Kasumi-1 (cell line): ENCODE results near the gene TRAK1.
A peak's percentile ranks its signal among the peaks of the same experiment; 100 is the strongest.

Experiments used
- DNase-seq, 2 experiments: peaks; one replicate each; lab custom pipeline; 2025; lab: John Stamatoyannopoulos, UW

The TRAK1 gene

GRCh38 chr3:42177801-42178150 is 86.6 kb downstream of the TRAK1 start:
- no peak for DNase-seq

- peak in 1 of 2 experiments; percentile 2 for DNase-seq
Measured at GRCh38 chr3:42179110-42179725, 88.1 kb downstream of the TRAK1 start.

GRCh38 chr3:42180901-42181300 is 89.7 kb downstream of the TRAK1 start:
- DNase-seq, result no peak

- no peak for DNase-seq
Measured at GRCh38 chr3:42182555-42182954, 91.4 kb downstream of the TRAK1 start.

GRCh38 chr3:42183991-42184632 is 93.0 kb downstream of the TRAK1 start:
- DNase-seq, result no peak

GRCh38 chr3:42184651-42185443 is 93.7 kb downstream of the TRAK1 start:
- DNase-seq, result no peak

GRCh38 chr3:42187936-42188335 is 96.8 kb downstream of the TRAK1 start:
- DNase-seq, result no peak

GRCh38 chr3:42188376-42188775 is 97.2 kb downstream of the TRAK1 start:
- DNase-seq, result no peak

GRCh38 chr3:42189001-42189460 is 97.9 kb downstream of the TRAK1 start:
- DNase-seq, result no peak

GRCh38 chr3:42189736-42190135 is 98.6 kb downstream of the TRAK1 start:
- no peak for DNase-seq

GRCh38 chr3:42190701-42191442 is 99.7 kb downstream of the TRAK1 start:
- DNase-seq, result peak; percentile 18 to 50

- DNase-seq, result no peak
Measured at GRCh38 chr3:42191443-42191747, 100.2 kb downstream of the TRAK1 start.

GRCh38 chr3:42192334-42193200 is 101.4 kb downstream of the TRAK1 start:
- DNase-seq, result peak; percentile 23 to 27

GRCh38 chr3:42194943-42195510 is 103.9 kb downstream of the TRAK1 start:
- no peak for DNase-seq

GRCh38 chr3:42195879-42196330 is 104.7 kb downstream of the TRAK1 start:
- no peak for DNase-seq

- DNase-seq, result no peak
Measured at GRCh38 chr3:42198709-42199108, 107.6 kb downstream of the TRAK1 start.

GRCh38 chr3:42202217-42202865 is 111.2 kb downstream of the TRAK1 start:
- DNase-seq, result no peak

GRCh38 chr3:42204867-42205599 is 113.9 kb downstream of the TRAK1 start:
- no peak for DNase-seq

GRCh38 chr3:42205800-42206514 is 114.8 kb downstream of the TRAK1 start:
- no peak for DNase-seq
